HG03460 (cell line): ENCODE data around the gene P2RY8.
"Not testable (repeated sequence)": the region's sequence is repeated elsewhere in the genome, so short reads cannot be mapped to it uniquely, and the experiment has no call there.

Source experiments
- ATAC-seq: cut with Tn5 transposase; IDR thresholded peaks from one replicate; pipeline ENCODE4 v1.9.1; 2021; ENCODE audit not compliant: unreplicated experiment

P2RY8 gene

GRCh38 chrX:1447969-1448572 lies 88.9 kb downstream of the P2RY8 start:
- not testable (repeated sequence) for ATAC-seq

- ATAC-seq: not testable (repeated sequence)
Measured at GRCh38 chrX:1446984-1447968, 89.7 kb downstream of the P2RY8 start.

GRCh38 chrX:1444561-1445500 lies 92.2 kb downstream of the P2RY8 start:
- ATAC-seq: no peak

- no peak for ATAC-seq
Measured at GRCh38 chrX:1443496-1444075, 93.4 kb downstream of the P2RY8 start.

GRCh38 chrX:1442724-1443367 lies 94.1 kb downstream of the P2RY8 start:
- ATAC-seq: no peak

GRCh38 chrX:1442016-1442665 lies 94.8 kb downstream of the P2RY8 start:
- ATAC-seq: no peak

GRCh38 chrX:1440506-1440905 lies 96.5 kb downstream of the P2RY8 start:
- ATAC-seq: no peak

- ATAC-seq: no peak
Measured at GRCh38 chrX:1435241-1435895, 101.6 kb downstream of the P2RY8 start.

- ATAC-seq: no peak
Measured at GRCh38 chrX:1434871-1435240, 102.1 kb downstream of the P2RY8 start.

- no peak for ATAC-seq
Measured at GRCh38 chrX:1433646-1434357, 103.2 kb downstream of the P2RY8 start.

GRCh38 chrX:1430451-1430850 lies 106.5 kb downstream of the P2RY8 start:
- ATAC-seq: no peak

- no peak for ATAC-seq
Measured at GRCh38 chrX:1427756-1428155, 109.2 kb downstream of the P2RY8 start.

GRCh38 chrX:1426321-1426720 lies 110.7 kb downstream of the P2RY8 start:
- ATAC-seq: not testable (repeated sequence)

- ATAC-seq: no peak
Measured at GRCh38 chrX:1425381-1425780, 111.6 kb downstream of the P2RY8 start.

GRCh38 chrX:1424147-1424851 lies 112.7 kb downstream of the P2RY8 start:
- no peak for ATAC-seq

- ATAC-seq: no peak
Measured at GRCh38 chrX:1423215-1423614, 113.8 kb downstream of the P2RY8 start.

- no peak for ATAC-seq
Measured at GRCh38 chrX:1422135-1422465, 114.9 kb downstream of the P2RY8 start.

GRCh38 chrX:1421433-1422134 lies 115.4 kb downstream of the P2RY8 start:
- ATAC-seq: no peak
